Neural cell (in vitro differentiated cells): Measurements from ENCODE around the gene ZBTB9. TPM values are rescaled to one million over a fixed set of nuclear protein-coding genes. Genes with fewer than 3 reads are reported as not detected.

Experiments used
- H2AFZ ChIP-seq: fragments of 200-600, 300-800 bp; sonication (generic), shearing (Covaris generic); 2 replicates; pipeline ENCODE4 v1.6.0; 2014; ENCODE audit warnings: low read depth, mild to moderate bottlenecking, antibody characterized with exemption, low read length, moderate library complexity
- H3F3A ChIP-seq: fragments of 200-600 bp; shearing (Covaris generic); 2 replicates; pipeline ENCODE4 v1.6.1; 2016; ENCODE audit warnings: mild to moderate bottlenecking, moderate library complexity, mixed read lengths, antibody characterized with exemption, low read length; ENCODE audit not compliant: insufficient read depth, poor library complexity, severe bottlenecking
- H3K27ac ChIP-seq: fragments of 200-600, 300-800 bp; sonication (generic), shearing (Covaris generic); 2 replicates; pipeline ENCODE4 v1.5.1; 2014; ENCODE audit warnings: mild to moderate bottlenecking, low read length, moderate library complexity
- H3K27me3 ChIP-seq: fragments of 300-800, 200-600 bp; sonication (generic), shearing (Covaris generic); 2 replicates; pipeline ENCODE4 v1.6.0; 2014; ENCODE audit warnings: mild to moderate bottlenecking, low read depth, low read length, moderate library complexity; ENCODE audit not compliant: insufficient read depth
- H3K36me3 ChIP-seq: fragments of 300-800, 200-600 bp; sonication (generic), shearing (Covaris generic); 2 replicates; pipeline ENCODE4 v1.5.1; 2014; ENCODE audit warnings: mild to moderate bottlenecking, antibody characterized with exemption, low read length, moderate library complexity; ENCODE audit not compliant: insufficient read depth
- H3K4me2 ChIP-seq: fragments of 300-800, 200-600 bp; sonication (generic), shearing (Covaris generic); 2 replicates; pipeline ENCODE4 v1.6.0; 2014; ENCODE audit warnings: mild to moderate bottlenecking, low read length
- H3K4me3 ChIP-seq: fragments of 300-800, 200-600 bp; sonication (generic), shearing (Covaris generic); 2 replicates; pipeline ENCODE4 v1.5.1; 2014; ENCODE audit warnings: mild to moderate bottlenecking, low read length, moderate library complexity
- H3K79me2 ChIP-seq: fragments of 200-600 bp; shearing (Covaris generic); replicated peaks from 2 replicates; pipeline ENCODE4 v1.6.0; 2014; ENCODE audit warnings: mild to moderate bottlenecking, low read length, moderate library complexity; ENCODE audit not compliant: insufficient read depth
- H3K9ac ChIP-seq: fragments of 300-800, 200-600 bp; sonication (generic), shearing (Covaris generic); 2 replicates; pipeline ENCODE4 v1.6.1; 2016; ENCODE audit warnings: mild to moderate bottlenecking, low read length, mixed read lengths
- H3K9me2 ChIP-seq: fragments of 200-600 bp; shearing (Covaris generic); 2 replicates; pipeline ENCODE4 v1.6.1; 2016; ENCODE audit warnings: mild to moderate bottlenecking, low read length, mixed read lengths; ENCODE audit not compliant: insufficient read depth
- H3K9me3 ChIP-seq: fragments of 200-600, 300-800 bp; sonication (generic), shearing (Covaris generic); 2 replicates; pipeline ENCODE4 v1.6.1; 2016; ENCODE audit warnings: mild to moderate bottlenecking, mixed run types, low read length, moderate library complexity, mixed read lengths
- H4K20me1 ChIP-seq: fragments of 200-600 bp; shearing (Covaris generic); 2 replicates; pipeline ENCODE4 v1.6.1; 2016; ENCODE audit warnings: mild to moderate bottlenecking, mixed run types; ENCODE audit not compliant: insufficient read depth
- CTCF ChIP-seq: fragments of 450-650 bp; IDR thresholded peaks from 2 replicates; pipeline ENCODE4 v1.5.1; 2014; ENCODE audit warnings: antibody characterized with exemption, mild to moderate bottlenecking, moderate library complexity; ENCODE audit not compliant: poor library complexity, severe bottlenecking
- EP300 ChIP-seq: fragments of 450-650 bp; conservative IDR thresholded peaks from 2 replicates; pipeline ENCODE4 v1.6.1; 2014; ENCODE audit warnings: antibody characterized with exemption, mild to moderate bottlenecking, moderate library complexity; ENCODE audit not compliant: poor library complexity, severe bottlenecking
- EZH2 ChIP-seq: fragments of 200-600, 300-800 bp; shearing (Covaris generic), sonication (generic); IDR thresholded peaks from 2 replicates; pipeline ENCODE4 v1.6.1; 2014; ENCODE audit warnings: antibody characterized with exemption, low read length, borderline replicate concordance, mild to moderate bottlenecking; ENCODE audit not compliant: insufficient read depth, poor library complexity, severe bottlenecking
- MXI1 ChIP-seq: fragments of 450-650 bp; conservative IDR thresholded peaks from 2 replicates; pipeline ENCODE4 v1.6.1; 2014; ENCODE audit warnings: antibody characterized with exemption, mild to moderate bottlenecking; ENCODE audit not compliant: poor library complexity, severe bottlenecking
- POLR2AphosphoS5 ChIP-seq: IDR thresholded peaks from 2 replicates; pipeline ENCODE4 v1.6.1; 2012
- RAD21 ChIP-seq: fragments of 450-650 bp; conservative IDR thresholded peaks from 2 replicates; pipeline ENCODE4 v1.6.1; 2014; ENCODE audit warnings: antibody characterized with exemption, mild to moderate bottlenecking, moderate library complexity
- REST ChIP-seq: IDR thresholded peaks from 2 replicates; pipeline ENCODE4 v1.6.1; 2012; ENCODE audit warnings: borderline replicate concordance
- SMC3 ChIP-seq: fragments of 450-650 bp; conservative IDR thresholded peaks from 2 replicates; pipeline ENCODE4 v1.6.1; 2014; ENCODE audit warnings: antibody characterized with exemption, mild to moderate bottlenecking, moderate library complexity; ENCODE audit not compliant: poor library complexity
- TAF1 ChIP-seq: IDR thresholded peaks from 2 replicates; pipeline ENCODE4 v1.6.1; 2012; ENCODE audit warnings: low read depth
- polyA plus RNA-seq: library from polyadenylated mRNA; depleted of rRNA; stranded (reverse); fragments of >200 nt; gene quantifications from 2 replicates; pipeline ENCODE4 v1.2.3, GENCODE V29; 2014

Gene ZBTB9
- polyA plus RNA-seq, 1 donor from 2014 or later: 7.7 TPM

GRCh38 chr6:33441457-33441856, 12.9 kb upstream of the ZBTB9 start:
- H3K79me2 ChIP-seq: no peaks in the 10 kb centered on the region
- no peak for TF ChIP-seq TAF1
- TF ChIP-seq MXI1: no peak
- no peak for TF ChIP-seq SMC3
- TF ChIP-seq EP300: no peak
- TF ChIP-seq RAD21: no peak
- no peak for TF ChIP-seq CTCF
- TF ChIP-seq POLR2AphosphoS5: no peak
- no peak for TF ChIP-seq REST
- no peak for TF ChIP-seq EZH2
- no peak overlapping the region for H3K4me3 ChIP-seq
- no peaks in the 10 kb centered on the region for H3F3A ChIP-seq
- H4K20me1 ChIP-seq: no peaks in the 10 kb centered on the region
- H3K9me2 ChIP-seq: no peaks in the 10 kb centered on the region
- H2AFZ ChIP-seq: no peak overlapping the region
- H3K4me2 ChIP-seq: no peak overlapping the region
- no peak overlapping the region for H3K27ac ChIP-seq
- H3K27me3 ChIP-seq: no peaks in the 10 kb centered on the region
- no peaks in the 10 kb centered on the region for H3K9me3 ChIP-seq
- no peaks in the 10 kb centered on the region for H3K36me3 ChIP-seq
- H3K9ac ChIP-seq: no peak overlapping the region

GRCh38 chr6:33442283-33442682, 12.1 kb upstream of the ZBTB9 start:
- Histone ChIP-seq H3K9me3 (no peaks in the 10 kb centered on the region), H3K4me3 (no peak overlapping the region), H2AFZ (no peak overlapping the region), H3K9me2 (no peaks in the 10 kb centered on the region), H3F3A (no peaks in the 10 kb centered on the region), H3K27ac (no peak overlapping the region), H3K36me3 (no peaks in the 10 kb centered on the region), H3K79me2 (no peaks in the 10 kb centered on the region), H3K4me2 (no peak overlapping the region), H3K27me3 (no peaks in the 10 kb centered on the region), H4K20me1 (no peaks in the 10 kb centered on the region), H3K9ac (no peak overlapping the region)
- TF ChIP-seq REST (no peak), POLR2AphosphoS5 (no peak), EZH2 (no peak), TAF1 (no peak), MXI1 (no peak), EP300 (no peak), SMC3 (no peak)
